Right ventricle myocardium inferior (tissue), 1 donor: ENCODE results near the gene MCEE. TPM values are rescaled to one million over a fixed set of nuclear protein-coding genes. Genes with fewer than 3 reads are reported as not detected.
"Not testable (repeated sequence)": the region's sequence is repeated elsewhere in the genome, so short reads cannot be mapped to it uniquely, and the experiment has no call there.

Experiments used
- ATAC-seq: fragments of 200-7000 bp; cut with Tn5 transposase; one replicate; pipeline ENCODE4 v1.9.1; 2020; ENCODE audit warnings: mild to moderate bottlenecking, moderate library complexity
- DNase-seq: peaks from one replicate; pipeline ENCODE4 v3.0.0; 2021; ENCODE audit errors: missing footprints
- intact Hi-C: fragments of 100-400 bp; cut with DNase I; formaldehyde crosslinking; loops from one replicate; pipeline ENCODE4 v1.11.0; 2022
- total RNA-seq: library from RNA; stranded (reverse); fragmentation: NEBNext Ultra II Directional; extraction: Animal tissue kit (Norgen Biotek cat#: 25700); gene quantifications from one replicate; pipeline ENCODE4 v1.2.1, GENCODE V29; 2021
- donor health status: DM: no; HTN: yes; CAD: no; lungs with severe emphysema.

Gene MCEE
- total RNA-seq, 1 donor from 2014 or later: 42.2 TPM

DNA sequence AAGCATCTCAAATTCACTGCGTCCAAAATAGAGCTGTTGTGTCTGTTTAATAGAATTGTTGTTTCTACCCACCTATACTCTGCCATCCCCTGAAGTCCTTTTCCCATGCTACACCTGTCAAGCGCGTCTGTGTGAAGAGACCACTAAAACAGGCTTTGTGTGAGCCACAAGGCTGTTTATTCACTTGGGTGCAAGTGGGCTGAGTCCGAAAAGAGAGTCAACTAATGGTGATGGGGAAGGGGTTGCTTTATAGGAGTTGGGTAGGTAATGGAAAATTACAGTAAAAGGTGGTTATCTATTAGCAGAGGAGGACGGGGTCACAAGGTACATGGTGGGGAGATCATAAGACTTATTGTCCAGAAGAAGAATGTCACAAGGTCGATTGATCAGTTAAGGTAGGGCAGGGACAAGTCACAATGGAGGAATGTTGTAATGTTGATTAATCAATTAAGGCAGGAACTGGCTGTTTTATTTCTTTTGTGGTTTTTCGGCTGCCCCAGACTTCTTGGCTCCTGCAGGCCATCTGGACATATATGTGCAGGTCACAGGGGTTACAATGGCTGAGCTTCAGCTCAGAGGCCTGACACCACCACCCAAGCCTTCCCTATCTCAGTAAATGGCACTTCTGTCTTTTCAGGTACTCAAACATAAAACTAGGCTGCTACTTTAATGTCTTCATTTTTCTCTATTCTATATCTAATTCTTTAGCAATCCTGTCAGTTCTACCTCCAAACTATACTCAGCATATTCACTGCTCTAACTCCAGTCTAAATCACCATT, 1.5 kb upstream of the MCEE start:
- intact Hi-C loops: loop anchor here (2.0 kb wide), 1 partner anchor 63 kb away; the partner anchor contains the start of gene NAGK
- DNase-seq, ATAC-seq: not testable (repeated sequence)

DNA sequence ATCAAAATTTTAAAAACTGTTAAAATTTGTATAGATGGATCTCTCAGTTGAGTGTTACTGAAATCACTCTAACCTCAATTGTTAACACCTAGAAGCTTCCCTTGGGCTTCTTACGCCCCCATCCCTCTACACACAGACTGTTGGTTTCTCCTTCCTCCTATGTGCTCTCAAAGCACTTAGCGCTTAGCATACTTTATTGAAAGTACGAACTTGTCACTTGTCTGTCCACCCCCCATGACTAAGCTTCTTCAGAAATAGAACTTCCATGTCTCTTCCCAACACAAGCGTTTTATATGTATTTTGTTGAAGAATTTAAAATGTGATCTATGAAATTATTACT, 846 bp upstream of the MCEE start:
- DNase-seq (no peak), ATAC-seq (no peak)
- intact Hi-C loops: loop anchor here (2.0 kb wide), 1 partner anchor 62 kb away; the partner anchor contains the start of gene NAGK

DNA sequence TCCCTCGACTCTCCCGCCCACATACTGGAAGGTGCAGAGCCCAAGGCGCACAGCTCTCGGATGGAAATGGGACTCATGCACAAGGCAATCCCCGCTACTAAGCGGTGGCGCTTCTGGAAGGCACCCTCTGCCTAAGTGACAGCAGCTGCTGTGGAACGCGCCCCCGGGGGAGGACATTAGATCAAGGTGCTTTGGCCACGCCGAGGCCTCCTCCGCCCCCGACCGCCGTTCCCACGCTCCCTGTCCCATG, 202 bp downstream of the MCEE start:
- ATAC-seq (peak; percentile 62), DNase-seq (no peak)
- intact Hi-C loops: loop anchor here (2.0 kb wide), 1 partner anchor 61 kb away; the partner anchor contains the start of gene NAGK

DNA sequence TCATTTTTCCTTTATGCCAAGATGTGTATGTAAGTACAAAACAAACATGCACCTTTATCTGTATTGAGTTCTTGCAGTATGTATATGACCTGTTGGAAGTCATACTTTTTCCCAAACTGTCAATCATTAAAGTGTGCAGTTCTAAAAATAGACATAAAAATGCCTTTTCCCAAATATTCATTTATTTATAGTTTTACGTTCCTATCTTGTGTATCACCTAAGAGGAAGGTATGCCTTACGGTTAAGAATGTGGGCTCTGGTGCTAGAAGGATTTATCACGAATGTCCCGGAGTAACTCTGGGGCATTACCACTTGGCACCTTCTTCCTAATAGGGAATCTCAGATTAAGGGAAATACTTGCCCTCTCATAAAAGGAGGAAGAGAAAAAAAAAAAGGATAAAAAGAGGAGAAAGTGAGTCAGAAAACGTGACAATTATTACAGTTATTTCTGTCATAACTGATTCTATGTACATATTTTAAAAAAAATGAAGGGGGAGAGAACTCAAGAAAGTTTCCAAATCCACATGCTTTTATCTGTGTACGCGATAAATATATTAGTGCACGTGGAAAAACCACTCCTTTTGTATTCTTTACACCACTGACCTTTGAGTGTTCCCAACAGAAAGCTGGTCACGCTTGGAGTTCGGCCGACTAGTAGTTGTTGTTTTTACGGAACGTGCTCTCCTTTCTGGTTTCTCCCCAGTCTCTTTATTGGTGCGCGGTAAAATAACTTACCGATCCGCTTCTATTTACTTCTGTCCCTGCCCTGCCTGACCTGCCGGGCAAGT, 721 bp downstream of the MCEE start:
- intact Hi-C loops: no loop called here
- no peak for ATAC-seq
- no peak for DNase-seq

DNA sequence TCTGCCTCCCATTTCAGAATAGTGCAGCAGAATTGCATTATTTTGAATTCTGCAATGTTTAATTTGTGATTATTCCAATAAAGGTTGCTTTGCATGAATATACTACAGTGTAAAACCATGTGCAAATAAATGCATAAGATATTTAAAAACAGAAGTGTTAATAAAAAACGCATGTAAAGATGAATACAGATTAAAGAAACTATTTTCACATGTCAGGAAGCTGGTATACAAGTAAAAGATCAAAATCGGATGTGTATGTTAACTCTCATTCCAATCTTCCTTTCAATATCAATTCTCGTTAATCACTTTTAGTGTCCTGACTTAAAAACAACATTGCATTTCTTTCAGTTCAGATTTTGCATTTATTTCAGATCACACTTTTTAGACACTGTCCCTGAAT, 3.1 kb downstream of the MCEE start:
- intact Hi-C loops: no loop called here
- no peak for ATAC-seq
- no peak for DNase-seq

DNA sequence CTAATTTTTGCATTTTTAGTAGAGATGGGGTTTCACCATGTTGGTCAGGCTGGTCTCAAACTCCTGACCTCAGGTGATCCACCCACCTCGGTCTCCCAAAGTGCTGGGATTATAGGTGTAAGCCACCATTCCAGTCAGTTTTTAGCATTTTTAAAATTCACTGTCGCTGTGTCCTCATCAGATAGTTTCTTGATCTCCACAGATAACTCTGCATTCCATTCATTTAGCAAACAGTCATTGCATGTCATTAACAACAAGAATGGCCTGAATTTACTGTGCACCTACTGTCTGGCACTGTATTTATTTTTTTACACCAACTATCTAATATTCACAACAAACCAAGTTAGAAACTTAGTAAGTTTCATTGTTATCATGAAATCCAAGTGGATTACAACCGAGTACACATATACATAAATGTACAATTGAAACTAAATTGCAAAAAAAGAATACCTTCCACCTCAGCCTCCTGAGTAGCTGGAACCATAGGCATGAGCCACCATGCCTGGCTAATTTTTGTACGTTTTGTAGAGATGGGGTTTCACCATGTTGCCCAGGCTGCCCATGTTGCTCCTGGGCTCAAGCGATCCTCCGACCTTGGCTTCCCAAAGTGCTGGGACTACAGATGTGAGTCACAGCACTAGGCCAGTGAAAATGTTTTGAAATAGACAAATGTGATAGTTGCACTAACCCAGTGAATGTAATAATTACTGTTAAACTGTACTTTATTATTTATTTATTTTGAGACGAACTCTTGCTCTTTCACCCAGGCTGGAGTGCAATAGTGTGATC, 4.3 kb downstream of the MCEE start:
- DNase-seq: no peak

DNA sequence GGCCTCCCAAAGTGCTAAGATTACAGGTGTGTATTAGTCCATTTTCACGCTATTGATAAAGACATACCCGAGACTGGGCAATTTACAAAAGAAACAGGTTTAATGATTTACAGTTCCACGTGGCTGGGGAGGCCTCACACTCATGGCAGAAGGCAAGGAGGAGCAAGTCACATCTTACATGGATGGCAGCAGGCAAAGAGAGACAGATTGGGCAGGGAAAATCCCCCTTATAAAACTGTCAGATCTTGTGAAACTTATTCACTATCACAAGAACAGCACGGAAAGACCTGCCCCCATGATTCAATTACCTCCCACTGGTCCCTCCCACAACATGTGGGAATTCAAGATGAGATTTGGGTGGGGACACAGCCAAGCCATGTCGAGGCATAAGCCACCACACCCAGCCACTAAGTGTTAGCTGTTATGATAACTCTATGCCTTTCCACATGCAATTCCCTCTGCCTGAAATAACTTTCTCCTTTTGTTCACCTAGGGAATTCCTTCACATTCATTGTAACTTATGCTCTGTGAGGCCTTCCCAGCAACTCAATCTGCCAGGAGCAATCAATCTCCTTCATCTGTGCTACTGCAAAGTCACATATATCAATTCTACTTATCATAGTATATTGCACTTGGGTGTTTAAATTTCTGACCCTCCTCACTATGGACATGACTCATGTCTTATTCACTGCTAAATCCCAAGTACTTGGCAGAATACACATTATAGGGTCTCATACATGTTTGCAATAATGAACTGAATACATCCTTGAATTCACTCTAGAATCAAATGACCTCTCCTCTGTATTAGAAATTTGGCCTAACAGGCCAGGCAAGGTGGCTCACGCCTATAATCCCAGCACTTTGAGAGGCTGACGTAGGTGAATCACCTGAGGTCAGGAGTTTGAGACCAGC, 7.4 kb downstream of the MCEE start:
- DNase-seq (no peak), ATAC-seq (no peak)
- intact Hi-C loops: no loop called here

More for the DNA sequence above, 4.3 kb downstream of the MCEE start:
- intact Hi-C loops: no loop called here
- no peak for ATAC-seq

DNA sequence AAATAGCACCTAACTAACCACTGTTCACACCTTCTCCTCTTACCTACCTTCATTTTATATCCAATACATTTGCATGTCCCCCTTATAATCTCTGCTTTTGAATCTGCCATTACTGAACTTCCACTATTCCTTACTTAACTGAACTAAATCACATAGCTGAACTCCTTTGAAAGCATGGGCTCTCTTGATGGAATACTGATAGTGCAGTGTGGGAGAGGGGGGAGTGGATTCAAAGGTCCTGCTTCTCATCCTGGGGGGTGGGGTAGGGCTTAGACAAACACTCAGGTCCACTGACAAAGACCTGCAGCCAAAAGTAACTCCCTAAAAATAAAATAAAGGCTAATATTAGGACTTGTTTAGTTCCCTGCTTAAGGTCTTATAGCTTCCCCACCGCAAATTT, 8.6 kb downstream of the MCEE start:
- DNase-seq: no peak
- intact Hi-C loops: no loop called here
- ATAC-seq: no peak

DNA sequence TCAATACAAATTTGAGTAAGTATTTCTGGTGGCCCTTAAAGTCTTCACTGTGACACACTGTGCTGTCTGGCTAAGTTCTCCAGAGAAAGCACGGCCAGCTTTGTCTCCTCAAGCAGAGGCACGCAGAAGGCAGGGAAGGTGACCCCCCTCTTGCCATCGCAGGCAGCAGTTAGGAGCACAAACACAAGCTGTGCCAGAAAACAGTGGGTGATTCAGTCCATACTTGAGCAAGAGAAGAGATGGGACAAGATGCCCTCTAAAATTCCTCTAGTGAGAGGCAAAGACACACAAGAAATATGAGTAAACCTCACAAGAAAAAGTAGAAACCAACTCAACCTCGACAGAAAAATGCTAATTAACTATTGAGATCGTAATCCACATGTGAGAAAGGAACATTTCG, 9.8 kb downstream of the MCEE start:
- no peak for DNase-seq
- intact Hi-C loops: no loop called here
- peak; percentile 70 for ATAC-seq

DNA sequence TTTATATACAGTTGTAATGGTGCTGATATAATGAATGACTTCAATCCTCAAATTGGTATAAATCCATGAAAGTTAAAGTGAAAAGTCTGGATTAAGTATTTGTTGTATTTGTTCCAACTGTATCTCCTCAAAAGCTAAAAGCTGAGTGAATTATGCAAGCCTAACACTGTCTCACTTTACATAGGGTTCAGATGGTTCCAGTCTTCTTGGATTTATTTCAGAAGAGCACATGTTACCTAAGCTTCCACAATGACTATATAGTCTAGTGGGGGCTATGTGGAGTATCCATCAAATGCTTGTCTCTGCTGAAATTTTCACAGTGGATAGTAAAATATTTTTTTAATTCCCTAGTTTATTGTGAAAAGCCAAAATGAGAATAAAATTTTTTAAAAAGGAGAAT, 13.0 kb downstream of the MCEE start:
- DNase-seq: no peak
- ATAC-seq: no peak
- intact Hi-C loops: no loop called here

DNA sequence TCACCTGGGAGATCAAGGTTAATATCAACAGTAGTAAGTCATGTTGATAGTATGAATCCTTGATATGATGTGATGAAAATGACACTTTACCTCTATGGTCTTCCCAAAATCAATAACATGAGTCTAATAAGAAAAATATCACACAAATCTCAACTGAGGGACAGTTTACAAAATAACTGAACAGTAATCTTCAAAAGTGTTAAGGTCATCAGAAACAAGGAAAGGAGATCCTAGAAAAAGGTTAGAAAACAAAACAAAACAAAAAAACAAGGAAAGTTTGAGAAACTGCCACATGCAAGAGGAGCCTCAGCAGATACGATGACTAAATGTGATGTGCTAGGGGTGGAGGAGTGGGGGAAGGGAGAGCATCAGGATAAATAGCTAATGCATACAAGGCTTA, 16.2 kb downstream of the MCEE start:
- intact Hi-C loops: no loop called here
- DNase-seq: no peak
- no peak for ATAC-seq

DNA sequence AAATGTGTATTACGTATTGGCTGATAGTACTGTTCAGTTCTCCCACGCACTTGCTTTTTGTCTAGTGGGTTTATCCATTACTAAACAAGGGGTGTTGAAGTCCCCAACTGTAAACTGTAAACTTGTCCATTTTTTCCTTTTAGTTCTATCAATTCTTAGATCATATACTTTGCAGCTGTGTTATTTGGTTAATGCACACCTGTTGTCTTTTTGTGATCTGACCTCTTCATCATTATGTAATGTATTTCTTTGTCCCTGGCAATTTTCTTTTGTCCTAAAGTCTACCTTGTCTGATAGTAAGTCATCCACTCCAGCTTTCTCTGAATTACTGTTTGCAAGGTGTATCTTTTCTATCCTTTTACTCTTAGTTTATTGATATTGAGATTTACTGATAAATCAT, 21.9 kb downstream of the MCEE start:
- intact Hi-C loops: no loop called here
- no peak for DNase-seq
- ATAC-seq: no peak

DNA sequence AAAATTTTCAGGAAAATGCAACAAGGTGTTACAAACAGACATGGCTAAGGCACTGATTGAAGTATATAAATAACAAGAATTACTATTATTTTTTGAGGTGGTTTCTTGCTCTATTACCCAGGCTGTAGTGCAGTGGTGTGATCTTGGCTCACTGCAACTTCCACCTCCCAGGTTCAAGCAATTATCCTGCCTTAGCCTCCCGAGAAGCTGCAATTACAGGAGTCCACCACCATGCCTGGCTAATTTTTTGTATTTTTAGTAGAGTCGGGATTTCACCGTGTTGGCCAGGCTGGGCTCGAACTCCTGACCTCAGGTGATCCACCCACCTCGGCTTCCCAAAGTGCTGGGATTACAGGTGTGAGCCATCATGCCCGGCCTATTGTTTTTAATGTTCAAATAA, 23.6 kb downstream of the MCEE start:
- intact Hi-C loops, DNase-seq, ATAC-seq: not testable (repeated sequence)

DNA sequence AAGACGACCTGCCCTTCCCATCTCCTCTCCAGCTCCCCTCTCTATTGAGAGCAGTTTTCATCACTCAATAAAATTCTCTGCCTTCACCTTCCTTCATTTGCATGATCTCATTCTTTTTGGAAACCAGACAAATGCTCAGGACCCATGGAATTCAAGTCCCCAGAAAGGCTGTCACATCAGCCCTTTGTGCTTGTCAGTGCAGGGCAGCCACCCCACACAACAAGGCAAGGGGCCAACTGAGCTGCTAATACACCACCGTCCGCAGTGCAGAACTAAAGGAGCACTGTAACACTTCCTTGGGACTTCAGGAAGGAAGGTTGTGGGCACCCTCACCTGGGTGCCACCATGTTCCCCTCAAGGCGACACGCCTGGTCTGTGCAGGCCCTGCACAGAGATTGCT, 26.2 kb downstream of the MCEE start:
- ATAC-seq: no peak
- no peak for DNase-seq
- intact Hi-C loops: no loop called here

DNA sequence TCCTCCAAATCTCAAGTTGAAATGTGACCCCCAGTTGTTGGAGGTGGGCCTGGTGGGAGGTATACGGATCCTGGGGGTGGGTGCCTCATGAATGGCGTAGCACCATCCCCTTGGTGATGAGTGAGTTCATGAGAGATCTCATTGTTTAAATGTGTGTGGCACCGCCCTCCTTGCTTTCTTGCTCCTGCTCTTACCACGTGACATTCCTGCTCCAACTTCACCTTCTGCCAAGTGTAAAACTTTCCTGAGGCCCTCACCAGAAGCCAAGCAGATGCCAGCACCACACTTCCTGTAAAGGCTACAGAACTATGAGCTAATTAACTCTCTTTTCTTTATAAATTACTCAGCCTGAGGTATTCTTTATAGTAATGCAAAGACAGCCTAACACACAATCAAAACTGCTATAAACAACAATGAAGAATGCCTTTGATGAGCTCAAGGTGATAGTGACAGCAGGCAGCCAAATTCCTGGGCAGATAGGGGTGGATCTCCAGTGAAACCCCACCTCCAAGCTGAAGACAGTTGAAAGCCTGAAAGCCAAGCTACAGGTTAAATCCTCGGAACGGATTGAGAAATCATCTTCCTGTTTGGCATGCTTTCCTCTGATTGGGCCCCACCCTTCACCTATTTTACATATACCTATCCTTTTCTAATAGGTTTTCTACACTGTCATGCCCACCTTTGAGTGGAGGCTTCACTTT, 26.9 kb downstream of the MCEE start:
- intact Hi-C loops: no loop called here
- DNase-seq: no peak
- no peak for ATAC-seq

DNA sequence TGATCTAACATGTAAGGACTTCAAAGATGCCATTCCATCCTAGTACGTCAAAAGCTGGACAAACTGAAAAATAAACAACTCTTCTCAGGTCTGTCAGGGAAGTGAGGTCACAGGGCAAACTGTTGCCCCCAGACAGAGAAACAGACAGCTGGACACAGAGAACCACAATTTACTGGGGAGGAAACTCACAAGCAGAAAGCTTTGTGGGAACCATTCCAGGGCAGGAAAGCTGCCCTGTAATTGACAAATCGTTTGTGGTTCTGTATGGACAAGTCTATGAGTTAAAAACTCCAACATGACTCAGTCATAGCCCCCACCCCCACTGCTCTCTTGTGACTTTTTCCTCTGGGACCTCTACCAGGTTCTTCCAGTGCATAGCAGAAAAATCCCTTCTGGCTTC, 28.4 kb downstream of the MCEE start:
- no peak for DNase-seq
- intact Hi-C loops: no loop called here
- no peak for ATAC-seq

DNA sequence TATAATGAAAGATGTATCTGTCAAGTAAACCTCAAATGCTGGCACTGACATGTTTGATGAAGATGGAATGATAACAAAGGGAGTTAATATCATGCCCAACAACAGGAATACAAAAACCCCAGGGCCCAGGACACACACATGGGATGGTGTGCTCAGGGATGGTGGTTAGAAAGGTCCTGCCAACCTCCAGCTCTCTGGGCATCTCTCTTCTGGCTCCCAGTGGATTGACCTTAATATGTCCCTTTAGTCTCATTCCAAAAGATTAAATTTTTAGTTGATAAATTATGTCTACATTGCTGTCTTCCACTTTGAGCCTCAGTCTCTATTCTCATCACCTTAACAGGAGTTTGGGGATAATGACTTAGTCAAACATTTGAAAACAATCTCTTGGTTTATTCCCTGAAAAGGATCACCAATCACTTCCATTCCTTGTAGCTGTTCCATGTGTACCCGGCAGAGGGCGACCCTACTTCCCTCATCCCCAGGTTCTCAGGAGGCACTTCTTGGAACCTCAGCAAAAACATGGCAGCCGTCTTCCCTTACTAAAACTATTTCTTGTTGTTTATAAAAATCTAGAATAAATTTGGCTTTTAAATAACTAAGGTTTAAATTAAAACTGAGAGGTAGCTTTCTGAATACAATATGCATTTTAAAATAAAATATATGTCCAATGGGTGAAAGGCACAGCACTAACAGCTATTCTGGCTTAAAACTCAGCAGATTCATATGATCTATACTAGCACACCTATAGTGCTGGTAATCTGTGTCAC, 29.6 kb downstream of the MCEE start:
- DNase-seq (no peak), ATAC-seq (peak; percentile 56)
- intact Hi-C loops: no loop called here
